CD4-positive, alpha-beta T cell treated with Interleukin-4 for 1 hour (primary cell): ENCODE results near the gene SRL.

Source experiments
- DNase-seq, 2 donors: peaks; one replicate each; pipeline ENCODE4 v3.0.0-alpha.2; 2020 to 2022

The SRL gene

DNA sequence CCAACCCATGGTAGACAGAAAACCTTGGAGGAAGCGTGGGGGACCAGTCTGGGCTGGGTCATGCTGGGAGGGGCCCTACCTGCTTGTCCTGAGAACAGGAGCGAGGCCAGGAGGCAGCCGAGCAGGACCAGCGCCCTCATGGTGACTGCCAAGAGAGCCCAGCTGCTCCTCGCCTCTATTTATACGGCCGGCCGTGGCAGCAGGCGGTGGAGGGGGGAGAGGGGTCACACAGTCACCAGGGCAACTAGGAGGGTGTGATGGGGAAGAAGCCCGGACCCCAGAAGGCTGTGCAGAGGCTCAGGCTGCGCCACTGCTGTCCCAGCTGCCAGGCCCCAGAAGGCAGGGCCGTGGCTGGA is at the start of gene SRL:
Gene SRL (minus strand): TSS at position 153 of the 356 bp plus-strand sequence. CDS start 13 bp downstream, at position 140.
- no peak for DNase-seq

DNA sequence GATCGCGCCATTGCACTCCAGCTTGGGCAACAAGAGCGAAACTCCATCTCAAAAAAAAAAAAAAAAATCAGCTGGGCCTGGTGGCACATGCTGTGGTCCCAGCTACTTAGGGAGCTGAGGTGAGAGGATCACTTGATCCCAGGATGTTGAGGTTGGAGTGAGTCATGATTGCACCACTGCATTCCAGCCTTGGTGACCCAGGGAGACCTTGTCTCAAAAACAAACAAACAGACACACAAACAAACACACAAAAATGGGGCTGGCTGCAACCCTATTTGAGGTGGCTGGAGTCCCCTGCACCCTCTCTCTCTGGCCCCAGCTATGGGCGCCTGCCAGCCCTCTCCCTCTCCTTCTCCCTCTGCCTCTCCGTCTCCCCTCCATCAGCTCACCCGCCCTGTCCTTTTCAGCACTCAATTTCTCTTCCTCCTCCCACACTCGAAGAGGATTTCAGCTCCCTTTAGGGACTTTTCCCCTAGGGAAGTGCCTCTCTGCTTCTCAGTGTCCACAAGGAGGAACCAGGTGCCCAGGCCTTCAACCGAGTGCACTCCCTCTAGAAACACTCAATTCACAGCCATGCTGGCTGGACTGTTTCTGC is 48.5 kb upstream of the SRL start:
- no peak for DNase-seq

DNA sequence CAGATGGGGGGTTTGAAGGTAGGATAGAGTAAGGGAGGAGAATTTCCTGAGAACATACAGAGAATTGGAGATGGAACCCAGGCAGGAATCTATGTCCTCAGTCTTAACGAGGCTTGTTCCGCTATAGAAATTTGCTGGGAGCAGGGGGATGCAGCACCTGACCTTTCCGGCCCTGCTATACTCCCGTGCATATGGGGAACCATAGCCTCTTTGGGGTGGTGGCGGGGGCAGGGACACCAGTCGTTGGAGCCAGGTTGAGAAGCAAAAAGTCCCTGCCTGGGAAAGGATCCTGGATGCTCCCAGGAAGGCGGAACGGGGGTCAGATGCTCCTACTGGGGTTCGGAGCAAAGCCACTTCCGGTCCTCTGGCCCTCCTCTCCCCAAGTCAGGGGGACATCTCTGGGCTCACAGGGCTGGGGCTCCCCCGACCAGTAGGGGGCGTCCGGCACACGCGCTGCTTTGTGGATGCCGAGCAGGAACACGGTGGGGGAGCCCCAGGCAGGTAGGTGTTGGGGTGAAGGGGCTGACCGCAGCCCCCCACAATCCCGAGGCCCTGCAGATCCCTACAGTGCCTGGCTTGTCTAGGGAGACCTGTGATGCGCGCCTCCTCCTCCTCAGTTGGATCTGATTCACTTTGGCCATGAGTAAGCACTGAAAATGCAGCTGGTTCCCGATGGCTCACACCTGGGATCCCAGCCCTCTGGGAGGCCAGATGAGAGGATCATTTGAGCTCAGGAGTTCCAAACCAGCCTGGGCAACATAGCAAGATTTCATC is 46.5 kb upstream of the SRL start:
- peak; percentile 80 to 81 for DNase-seq

DNA sequence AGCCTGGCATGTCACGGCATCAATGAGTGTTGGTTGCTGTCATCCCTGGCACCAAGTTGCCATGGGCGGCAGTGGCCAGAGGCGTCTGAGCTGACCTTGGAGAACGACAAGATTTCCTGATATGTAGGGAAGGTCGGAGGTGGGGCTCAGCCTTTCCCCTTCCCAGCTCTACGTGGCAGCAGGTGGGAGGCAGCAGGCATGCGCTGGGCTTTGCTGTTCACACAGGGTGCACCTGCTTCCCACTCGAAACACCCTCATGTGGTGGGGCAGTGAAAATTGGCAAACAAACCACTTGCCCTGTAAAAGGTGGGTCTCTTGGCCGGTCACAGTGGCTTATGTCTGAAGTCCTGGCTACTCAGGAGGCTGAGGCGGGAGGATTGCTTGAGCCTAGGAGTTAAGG is 43.3 kb upstream of the SRL start:
- DNase-seq: no peak

DNA sequence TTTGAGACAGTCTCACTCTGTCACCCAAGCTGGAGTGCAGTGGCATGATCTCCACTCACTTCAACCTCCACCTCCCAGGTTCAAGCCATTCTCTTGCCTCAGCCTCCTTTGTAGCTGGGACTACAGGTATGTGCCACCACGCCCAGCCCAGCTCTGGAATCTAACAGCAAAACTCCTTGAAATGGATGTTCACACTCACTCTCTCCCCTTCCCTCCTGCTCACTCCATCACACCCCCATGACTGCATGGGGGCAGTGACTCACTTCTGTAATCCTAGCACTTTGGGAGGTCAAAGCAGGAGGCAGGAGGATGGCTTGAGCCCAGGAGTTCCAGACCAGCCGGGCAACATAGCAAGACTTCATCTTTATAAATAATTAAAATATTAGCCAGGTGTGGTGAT is 42.1 kb upstream of the SRL start:
- DNase-seq: no peak

DNA sequence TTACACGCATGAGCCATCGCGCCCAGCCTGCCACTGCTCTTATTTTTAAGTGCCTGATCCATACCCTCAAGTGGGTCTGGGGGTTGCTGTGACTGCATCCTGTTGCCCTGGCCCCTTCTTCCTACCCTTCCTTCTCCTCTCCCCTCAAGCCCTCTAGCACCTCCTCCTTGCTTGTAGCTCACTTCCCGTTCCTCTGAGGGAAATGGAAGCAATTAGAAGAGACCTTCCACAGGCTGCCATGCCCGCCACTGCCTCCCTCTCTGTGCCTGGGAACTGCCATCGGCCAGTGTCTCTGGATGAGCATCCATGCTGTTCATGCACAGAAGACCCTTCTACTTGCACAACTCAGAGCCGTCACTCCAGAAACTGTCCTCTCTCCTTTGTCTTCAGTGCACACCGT is 41.6 kb upstream of the SRL start:
- DNase-seq: no peak

DNA sequence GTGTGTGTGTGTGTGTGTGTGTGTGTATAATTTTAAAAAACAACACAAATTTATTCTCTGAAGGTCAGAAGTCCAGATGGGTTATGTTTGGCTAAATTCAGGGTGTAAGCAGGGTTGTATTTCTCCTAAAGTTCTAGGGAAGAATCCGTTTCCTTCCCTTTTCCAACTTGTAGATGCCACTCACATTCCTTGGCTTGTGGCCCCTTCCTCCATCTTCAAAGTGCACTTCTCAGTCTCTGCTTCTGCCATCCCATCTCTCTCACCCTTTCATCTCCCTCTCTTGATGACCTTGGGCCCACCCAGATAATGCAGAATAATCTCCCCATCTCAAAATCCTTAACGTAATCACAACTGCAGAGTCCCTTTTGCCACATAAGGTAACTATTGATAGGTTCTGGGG is 38.7 kb upstream of the SRL start:
- no peak for DNase-seq

DNA sequence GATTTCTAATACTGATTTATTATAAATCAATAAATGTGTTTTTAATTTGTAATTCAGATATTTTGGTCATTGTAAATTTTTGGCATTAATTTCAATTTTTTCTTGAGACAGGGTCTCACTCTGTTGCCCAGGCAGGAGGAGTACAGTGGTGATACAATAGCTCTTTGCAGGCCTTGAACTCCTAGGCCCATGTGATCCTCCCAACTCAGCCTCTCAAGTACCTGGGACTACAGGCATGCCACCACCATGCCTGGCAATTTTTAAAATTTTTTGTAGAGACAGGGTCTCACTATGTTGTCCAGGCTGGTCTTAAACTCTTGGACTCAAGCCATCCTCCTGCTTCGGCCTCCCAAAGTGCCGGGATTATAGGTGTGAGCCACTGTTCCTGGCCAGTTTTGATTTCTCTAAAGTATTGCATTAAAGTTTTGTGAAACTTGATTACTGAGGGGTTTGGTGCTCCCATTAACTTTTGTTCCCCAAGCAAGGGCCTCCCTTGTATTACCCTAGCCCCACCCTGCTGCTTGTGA is 36.2 kb upstream of the SRL start:
- DNase-seq: no peak

DNA sequence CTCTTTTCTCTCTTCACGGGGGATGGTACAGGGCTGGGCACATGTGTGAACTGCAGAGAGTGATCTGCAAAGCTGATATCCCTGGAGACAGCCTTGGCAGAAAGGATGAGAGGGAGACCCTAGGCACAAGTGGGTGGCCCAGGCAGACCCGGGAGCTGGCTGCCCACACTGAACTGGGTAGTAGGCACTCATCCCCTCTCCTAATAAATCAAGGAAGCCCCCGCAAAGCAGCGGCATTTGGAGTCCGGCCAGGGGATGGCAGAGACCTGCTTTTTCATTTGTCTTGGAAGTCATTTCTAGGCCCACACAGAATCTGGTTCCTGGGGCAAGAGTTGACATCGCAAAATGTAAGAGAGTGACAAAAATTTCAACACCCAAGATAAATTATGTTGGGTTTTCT is 34.0 kb upstream of the SRL start:
- DNase-seq: no peak

DNA sequence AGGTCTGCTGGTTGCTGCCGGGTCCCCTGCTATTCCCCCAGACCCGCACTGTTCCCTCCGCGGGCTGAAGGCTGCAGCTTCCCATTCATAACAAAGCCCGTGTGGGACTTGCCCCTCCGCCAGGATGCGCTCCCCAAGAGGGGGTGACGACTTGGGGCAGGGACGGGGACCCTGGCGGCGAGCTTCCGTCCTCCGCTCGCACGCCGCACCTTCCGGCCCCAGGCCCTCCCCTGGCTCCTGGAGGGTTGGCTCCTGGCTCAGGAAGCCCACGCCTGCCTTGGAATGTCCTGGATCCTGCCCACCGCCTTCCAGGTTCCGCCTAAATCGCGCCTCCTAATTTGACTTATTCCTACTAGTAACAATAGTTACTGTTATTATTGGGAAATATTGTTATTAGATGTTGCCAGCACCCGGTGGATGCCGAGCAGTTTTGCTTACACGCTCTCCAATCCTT is 32.0 kb upstream of the SRL start:
- DNase-seq: peak; percentile 40 to 51

DNA sequence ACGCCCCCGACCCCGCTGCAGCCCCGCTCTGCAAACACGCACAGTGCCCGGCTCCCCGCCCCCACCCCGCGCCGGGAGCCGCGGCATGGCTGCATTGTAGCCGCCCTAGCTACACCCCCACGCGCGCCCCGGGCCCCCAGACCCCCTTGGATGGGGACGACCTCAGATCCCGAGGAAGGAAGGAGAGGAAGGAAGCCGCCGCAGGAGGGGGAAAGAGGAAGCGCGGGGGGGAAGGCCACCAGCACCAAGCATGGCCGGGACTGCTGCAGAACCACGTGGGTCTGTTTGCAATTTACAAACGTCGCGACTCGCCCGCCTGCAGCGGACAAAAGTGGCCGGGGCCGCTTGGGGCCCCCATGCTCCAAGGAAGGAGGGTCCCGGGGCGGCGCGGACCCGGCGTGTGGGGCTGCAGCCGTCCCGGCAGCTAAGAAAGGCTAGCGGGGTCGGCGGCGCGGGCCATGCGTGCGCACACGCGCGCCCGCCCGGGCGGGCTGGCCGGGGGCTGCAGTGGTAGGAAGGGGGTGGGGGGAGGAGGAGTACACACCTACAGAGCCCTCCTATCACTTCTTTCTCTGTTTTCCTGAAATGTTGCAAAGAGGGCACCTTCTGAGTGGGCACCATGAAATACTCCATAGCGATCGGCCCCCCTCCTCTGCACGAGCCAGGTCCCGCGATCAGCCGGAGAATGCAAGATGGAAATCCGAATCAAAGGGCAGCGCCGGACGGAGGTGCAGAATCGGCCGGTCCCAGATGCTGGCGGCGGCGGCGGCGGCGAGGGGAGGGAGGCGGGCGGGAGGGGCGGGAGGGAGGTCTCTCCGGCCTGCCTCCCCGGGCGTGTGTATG is 30.5 kb upstream of the SRL start:
- DNase-seq: peak; percentile 41

DNA sequence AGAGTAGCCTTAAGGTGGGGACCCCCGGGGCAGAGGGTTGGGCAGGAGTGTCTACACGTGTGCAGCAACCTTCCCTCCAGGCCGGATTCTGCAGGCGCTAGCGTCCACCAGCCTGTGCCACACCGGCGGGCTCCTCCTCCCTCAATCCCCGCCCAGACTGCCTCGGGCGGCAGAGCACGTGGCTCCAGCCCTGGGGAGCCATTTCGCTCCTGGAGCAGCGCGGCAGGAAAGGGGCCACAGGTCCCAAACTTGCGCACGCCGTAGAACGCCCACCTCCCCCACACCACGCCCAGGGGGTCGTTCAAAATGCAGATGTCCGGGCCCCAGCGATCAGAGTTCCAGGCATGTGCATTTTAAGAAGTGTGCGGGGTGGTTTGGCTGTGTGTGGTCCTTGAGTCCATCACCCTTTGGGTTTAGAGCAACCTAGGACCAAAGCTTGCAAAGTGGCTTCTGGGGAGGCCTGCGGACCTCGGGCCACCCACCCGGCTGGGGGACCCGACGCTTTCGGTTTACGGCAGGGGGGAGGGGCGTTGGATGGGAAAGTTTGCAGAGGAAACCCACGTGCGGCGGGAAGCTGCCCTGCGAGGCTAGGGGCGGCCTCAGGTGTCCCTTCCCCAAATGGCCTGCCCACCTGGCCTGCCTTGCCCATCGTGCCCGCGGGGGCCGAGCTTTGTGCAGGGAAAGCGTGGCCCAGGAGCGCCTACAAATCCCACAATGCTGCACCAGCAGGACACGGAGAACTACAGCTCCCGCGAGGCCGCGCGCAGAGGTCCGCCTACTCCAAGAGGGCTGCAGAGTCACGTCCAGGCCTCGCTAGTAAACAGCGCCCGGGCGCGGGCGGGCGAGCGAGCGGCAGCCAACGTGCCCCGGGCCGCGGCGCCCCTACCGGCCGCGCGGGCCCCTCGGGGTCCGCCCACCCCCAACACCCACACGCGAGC is 29.6 kb upstream of the SRL start:
- peak; percentile 88 for DNase-seq

DNA sequence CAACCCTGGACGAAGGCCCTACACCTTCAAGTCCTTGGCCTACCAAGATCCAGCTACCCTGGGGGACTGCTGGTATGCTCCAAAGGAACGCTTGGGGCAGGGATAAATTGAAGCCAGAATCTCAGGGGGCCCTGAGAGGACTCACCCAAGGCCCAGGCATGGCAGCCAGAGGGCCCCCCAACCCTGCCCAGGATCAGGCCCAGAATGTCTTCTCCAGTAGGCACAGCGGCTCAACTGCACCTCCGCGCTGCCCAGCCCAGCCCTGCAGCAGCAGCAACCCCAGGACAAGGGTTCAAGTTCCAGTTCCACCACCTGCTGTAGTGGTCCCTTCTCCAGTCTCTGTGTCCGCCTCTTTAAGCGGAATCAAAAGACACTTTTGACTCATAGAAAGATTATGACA is 28.7 kb upstream of the SRL start:
- DNase-seq: no peak

DNA sequence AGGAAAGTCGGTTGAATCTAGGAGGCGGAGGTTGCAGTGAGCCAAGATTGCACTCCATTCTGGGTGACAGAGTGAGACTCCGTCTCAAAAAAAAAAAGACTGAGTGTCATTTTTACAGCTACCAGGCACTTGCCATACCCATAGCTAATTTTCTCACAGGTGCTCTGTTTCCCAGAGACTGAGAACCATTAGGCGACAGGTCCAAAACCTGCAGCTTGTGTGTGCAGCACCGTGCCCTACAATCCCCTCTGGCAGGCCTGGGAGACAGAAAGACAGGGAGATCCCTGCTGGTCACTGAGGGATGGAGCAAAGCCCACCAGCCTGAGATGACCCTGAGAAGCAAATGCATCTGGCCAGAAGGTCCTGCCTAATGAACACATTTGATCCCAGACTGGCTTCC is 28.2 kb upstream of the SRL start:
- DNase-seq: no peak

DNA sequence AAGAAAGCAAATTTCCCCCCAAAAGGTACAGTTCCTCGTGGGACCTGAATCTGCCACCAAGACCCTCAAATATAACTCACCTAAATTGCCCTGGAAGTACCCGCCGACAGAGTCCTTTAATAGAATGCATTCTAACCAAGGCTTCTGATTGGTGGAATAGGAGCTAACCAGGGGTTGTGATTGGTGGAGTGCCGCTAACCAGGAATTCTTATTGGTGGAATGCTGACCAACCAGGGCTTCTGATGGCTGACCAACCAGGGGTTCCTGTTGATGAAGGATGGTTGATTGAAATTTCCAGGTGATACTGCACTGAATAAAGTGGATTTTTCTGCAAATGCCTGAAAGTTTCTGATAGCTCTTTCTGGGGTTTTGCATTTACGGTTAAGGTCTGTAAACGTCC is 24.5 kb upstream of the SRL start:
- DNase-seq: no peak

DNA sequence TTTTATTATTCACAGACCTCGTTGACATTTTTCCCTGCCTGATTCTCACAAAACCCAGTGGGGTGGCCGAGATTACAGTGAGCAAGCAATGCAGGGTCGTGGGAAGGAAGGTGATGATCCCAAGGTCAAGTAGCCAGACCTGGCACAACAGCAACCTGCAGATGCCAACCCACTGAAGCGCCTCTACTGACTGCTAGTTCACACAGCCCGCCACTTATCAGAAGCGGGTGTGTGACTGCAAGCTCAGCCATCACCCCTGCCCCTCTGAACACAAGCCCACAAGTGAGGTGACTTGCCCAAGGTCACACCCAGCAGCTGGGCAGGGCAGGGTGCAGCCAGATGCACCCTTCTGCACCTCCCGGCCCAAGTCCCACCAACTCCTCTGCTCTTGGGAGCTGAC is 23.8 kb upstream of the SRL start:
- no peak for DNase-seq

DNA sequence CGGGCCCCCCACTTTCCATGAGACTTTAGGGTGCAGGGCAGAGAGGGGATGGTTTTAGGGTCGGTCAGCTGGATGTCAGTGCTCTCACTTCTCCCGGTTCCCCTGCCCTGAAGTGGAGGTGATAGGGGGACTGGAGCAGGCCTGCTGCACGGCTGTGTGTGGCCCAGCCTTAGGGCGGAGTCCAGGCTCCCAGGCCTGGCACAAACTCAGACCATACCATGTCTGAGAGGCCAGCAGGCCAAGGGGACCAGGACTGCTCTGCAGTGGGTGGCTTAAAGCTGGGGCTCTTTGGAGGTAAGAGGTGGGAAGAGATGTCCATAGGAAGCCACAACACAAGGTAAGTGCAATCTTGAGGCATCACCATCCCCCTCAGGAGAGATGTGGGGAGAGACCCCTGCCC is 22.7 kb upstream of the SRL start:
- DNase-seq: no peak

DNA sequence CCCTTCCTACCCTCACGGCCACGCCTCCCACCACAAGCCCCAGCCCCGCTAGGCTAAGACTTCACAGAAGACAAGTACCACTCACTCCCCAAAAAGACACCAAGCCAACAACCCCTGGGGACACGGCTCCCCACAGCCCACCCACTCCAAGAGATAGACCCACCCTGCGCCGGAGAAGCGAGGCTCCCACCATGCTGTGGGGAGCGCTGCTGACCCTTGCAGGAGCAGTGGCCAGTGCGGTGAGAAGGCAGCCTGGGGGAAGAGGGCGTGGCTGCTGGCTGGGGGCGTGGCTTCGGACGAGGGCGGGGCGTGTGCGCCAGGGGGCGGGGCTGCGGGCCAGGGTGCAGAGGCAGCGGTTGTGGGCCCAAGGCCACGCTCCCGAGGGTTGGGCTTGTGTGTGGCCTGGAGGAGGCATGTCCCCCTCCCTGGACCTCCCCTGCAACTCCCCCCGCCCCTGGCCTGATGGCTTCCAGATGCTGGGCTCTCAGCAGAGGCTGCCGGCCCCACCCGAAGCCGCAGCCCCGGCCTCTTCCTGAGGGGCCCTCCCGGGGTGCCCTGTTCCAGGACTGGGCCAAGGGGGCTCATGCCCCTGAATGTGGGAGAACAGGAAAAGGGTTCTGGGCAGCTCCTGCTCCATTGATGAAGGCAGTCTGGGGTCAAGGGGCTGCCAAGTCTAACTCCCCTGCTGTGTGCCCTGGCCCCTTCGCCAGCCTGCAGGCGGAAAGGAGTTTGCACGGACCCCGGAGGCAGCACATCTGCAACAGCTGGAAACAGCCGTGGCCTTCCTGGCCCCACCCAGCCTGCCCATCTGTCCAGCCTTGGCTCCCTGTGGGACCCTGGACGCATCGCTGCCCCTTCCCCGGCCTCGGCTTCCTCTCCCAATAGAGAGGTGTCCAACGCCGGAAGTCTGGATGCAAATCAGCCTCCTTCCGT is 21.9 kb upstream of the SRL start:
- no peak for DNase-seq

DNA sequence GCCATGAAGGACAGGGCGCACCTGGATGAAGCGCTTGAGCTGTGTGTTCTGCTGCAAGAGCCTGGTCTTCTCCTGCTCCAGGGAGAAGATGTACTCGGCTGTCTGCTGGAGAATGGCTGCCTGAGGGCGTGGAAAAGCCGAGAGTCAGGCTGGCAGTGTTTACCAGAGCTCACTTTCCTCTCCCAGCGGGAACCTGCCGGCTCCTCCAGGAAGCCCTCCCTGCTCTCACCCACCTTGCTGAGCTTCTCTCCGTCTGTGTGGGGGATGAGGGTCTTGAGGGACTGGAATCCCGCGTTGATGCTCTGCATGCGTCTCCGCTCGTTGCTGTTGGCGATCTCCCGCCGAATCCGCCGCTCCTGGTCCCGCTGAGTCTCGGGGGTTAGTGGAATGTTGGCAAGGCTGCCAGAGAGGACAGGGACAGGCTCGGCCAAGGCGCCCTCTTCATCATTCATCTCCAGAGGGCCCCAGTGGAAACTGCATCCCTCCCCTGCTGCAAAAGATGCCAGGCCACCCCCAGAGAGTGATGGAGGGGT is 20.5 kb upstream of the SRL start:
- no peak for DNase-seq

DNA sequence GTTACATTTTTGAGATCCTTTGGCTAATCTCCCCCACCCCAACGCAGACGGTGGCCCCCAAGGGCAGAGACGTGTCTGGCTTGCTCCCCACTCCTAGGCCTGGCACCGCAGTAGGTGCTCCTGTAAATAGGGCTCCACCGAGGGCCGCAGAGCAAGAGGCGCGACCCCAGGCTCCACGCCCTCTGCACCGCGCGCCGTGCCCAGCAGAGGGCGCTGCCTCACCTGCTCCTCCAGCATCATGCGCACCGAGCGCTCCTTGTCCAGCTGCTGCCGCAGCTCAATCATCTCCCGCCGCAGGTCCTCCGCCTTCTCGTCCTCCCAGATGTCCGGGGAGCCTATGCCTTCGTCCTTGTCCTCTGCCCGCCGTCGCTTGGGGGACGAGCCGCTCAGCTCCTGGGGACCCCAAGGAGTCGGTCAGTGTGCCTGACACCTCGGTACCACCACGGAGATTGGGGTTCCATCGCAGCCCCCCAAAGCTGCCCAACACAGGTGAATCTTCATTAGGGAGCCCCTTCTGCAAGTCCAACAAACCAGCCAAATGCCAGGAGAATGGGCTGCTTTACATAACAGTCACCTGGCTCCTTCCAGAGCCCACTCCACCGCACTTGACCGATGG is 19.8 kb upstream of the SRL start:
- DNase-seq: peak in 1 of 2 donors; percentile 14

DNA sequence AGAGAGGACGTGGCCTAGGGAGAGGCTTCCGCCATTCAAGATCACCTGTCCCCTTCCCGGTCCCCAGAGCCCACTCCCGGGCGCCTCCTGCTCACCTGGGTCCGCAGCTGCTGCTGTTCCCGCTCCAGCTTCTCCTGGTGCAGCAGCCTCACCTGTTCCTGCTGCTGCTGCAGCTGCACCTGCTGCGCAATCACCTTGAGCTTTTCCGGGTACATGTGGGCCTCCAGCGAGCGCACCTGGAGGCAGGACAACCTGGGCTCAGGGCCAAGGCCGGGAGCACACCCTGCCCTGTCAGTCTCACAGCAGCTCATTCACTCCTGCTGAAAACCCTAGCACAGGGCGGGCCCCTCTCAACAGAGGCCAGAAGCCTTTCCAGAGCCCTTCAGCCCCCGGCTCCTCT is 18.5 kb upstream of the SRL start:
- no peak for DNase-seq
